Neuronal stem cell (in vitro differentiated cells): Measurements from ENCODE around the gene PSTPIP1.
A peak's percentile ranks its signal among the peaks of the same experiment; 100 is the strongest.

ENCODE experiments used
- DNase-seq: peaks from one replicate; pipeline ENCODE4 v3.0.0-alpha.2; 2013; ENCODE audit warnings: low spot score
- H2AFZ ChIP-seq: one replicate; pipeline ENCODE4 v1.6.1; 2013; ENCODE audit warnings: mild to moderate bottlenecking, low read length, inconsistent platforms
- H2AK5ac ChIP-seq: 2 replicates; pipeline ENCODE4 v1.6.1; 2013; ENCODE audit warnings: low read depth, mild to moderate bottlenecking, inconsistent platforms, low read length, moderate library complexity, mixed read lengths
- H2BK120ac ChIP-seq: 2 replicates; pipeline ENCODE4 v1.6.1; 2013; ENCODE audit warnings: low read depth, mild to moderate bottlenecking, inconsistent platforms, low read length, moderate library complexity, mixed read lengths
- H2BK12ac ChIP-seq: one replicate; pipeline ENCODE4 v1.6.1; 2013; ENCODE audit warnings: low read length, inconsistent platforms
- H2BK15ac ChIP-seq: 2 replicates; pipeline ENCODE4 v1.6.1; 2013; ENCODE audit warnings: mild to moderate bottlenecking, low read length, inconsistent platforms, mixed read lengths
- H2BK5ac ChIP-seq: one replicate; pipeline ENCODE4 v1.6.1; 2013; ENCODE audit warnings: inconsistent platforms, mild to moderate bottlenecking, low read length, moderate library complexity
- H3K14ac ChIP-seq: one replicate; pipeline ENCODE4 v1.6.1; 2013; ENCODE audit warnings: low read length, inconsistent platforms
- H3K18ac ChIP-seq: 2 replicates; pipeline ENCODE4 v1.6.1; 2013; ENCODE audit warnings: low read length, inconsistent platforms
- H3K23ac ChIP-seq: 2 replicates; pipeline ENCODE4 v1.6.1; 2013; ENCODE audit warnings: low read depth, mild to moderate bottlenecking, mixed read lengths, low read length, inconsistent platforms; ENCODE audit not compliant: poor library complexity
- H3K27ac ChIP-seq: replicated peaks from 3 replicates; pipeline ENCODE4 v1.5.1; 2013; ENCODE audit warnings: low read length, inconsistent platforms
- H3K27me3 ChIP-seq, 3 experiments: 2 replicates each; pipeline ENCODE4 v1.6.1; 2013; ENCODE audit warnings: low read length in 3 of 3, mild to moderate bottlenecking in 2 of 3, inconsistent platforms in 1 of 3, low read depth in 1 of 3, mixed read lengths in 1 of 3, moderate library complexity in 1 of 3; ENCODE audit not compliant: control insufficient read depth in 3 of 3, insufficient read depth in 3 of 3
- H3K36me3 ChIP-seq, 2 donors: replicated peaks in 1 of 2; 2 replicates each; pipeline ENCODE4 v1.6.1; 2013; ENCODE audit warnings: low read length in 2 of 2; ENCODE audit not compliant: control insufficient read depth in 2 of 2, insufficient read depth in 2 of 2
- H3K4ac ChIP-seq: 2 replicates; pipeline ENCODE4 v1.6.1; 2013; ENCODE audit warnings: inconsistent platforms, mild to moderate bottlenecking, low read length, moderate library complexity
- H3K4me1 ChIP-seq, 2 donors: 1 replicate in 1 of 2; 2 replicates in 1 of 2; pipeline ENCODE4 v1.6.1; 2013; ENCODE audit warnings: low read length in 2 of 2, low read depth in 1 of 2; ENCODE audit not compliant: control insufficient read depth in 2 of 2, insufficient read depth in 1 of 2
- H3K4me2 ChIP-seq: one replicate; pipeline ENCODE4 v1.6.1; 2013; ENCODE audit warnings: mild to moderate bottlenecking, low read length, inconsistent platforms; ENCODE audit not compliant: insufficient read depth, poor library complexity, severe bottlenecking
- H3K4me3 ChIP-seq, 2 donors: 2 replicates each; pipeline ENCODE4 v1.5.1; 2013; ENCODE audit warnings: low read length in 2 of 2, mild to moderate bottlenecking in 2 of 2, inconsistent platforms in 1 of 2, moderate library complexity in 1 of 2
- H3K79me1 ChIP-seq: one replicate; pipeline ENCODE4 v1.6.1; 2013; ENCODE audit warnings: low read depth, mild to moderate bottlenecking, inconsistent platforms, low read length, moderate library complexity
- H3K9ac ChIP-seq: one replicate; pipeline ENCODE4 v1.6.1; 2013; ENCODE audit warnings: mild to moderate bottlenecking, low read depth, low read length, inconsistent platforms; ENCODE audit not compliant: poor library complexity
- H3K9me3 ChIP-seq, 2 donors: replicated peaks in 1 of 2; 2 replicates each; pipeline versions ENCODE3 to v1.6.1; 2013; ENCODE audit warnings: low read length in 2 of 2, mild to moderate bottlenecking in 2 of 2, inconsistent platforms in 1 of 2, low read depth in 1 of 2, mixed read lengths in 1 of 2, moderate library complexity in 1 of 2; ENCODE audit not compliant: control insufficient read depth in 2 of 2, insufficient read depth in 1 of 2
- H4K8ac ChIP-seq: one replicate; pipeline ENCODE4 v1.6.1; 2013; ENCODE audit warnings: low read depth, mild to moderate bottlenecking, inconsistent platforms, low read length, moderate library complexity
- H4K91ac ChIP-seq: one replicate; pipeline ENCODE4 v1.6.1; 2013; ENCODE audit warnings: low read length, low read depth, mild to moderate bottlenecking, inconsistent platforms; ENCODE audit not compliant: poor library complexity
- WGBS, 2 donors: extraction: QIAGEN DNeasy Blood & Tissue Kit; methylation state at CpG; one replicate each; pipeline ENCODE4 v1.1.7; 2013; ENCODE audit warnings: missing lambda C conversion rate in 2 of 2, mixed read lengths in 1 of 2; ENCODE audit not compliant: insufficient read length in 2 of 2, insufficient replicate concordance in 1 of 2; ENCODE audit errors: extremely low coverage in 2 of 2; 5-methylcytosine and 5-hydroxymethylcytosine counted together

Gene PSTPIP1

GRCh38 chr15:77030048-77030927 lies 35.4 kb downstream of the PSTPIP1 start:
- H2BK15ac ChIP-seq = peak overlapping the region; percentile 69
- peaks cover 0 to 20% (median 4%) of the 10 kb centered on the region in 3 experiments for H3K27me3 ChIP-seq
- H2AFZ ChIP-seq = peak overlapping the region; percentile 80
- no peak for DNase-seq
- H3K79me1 ChIP-seq = peaks cover 3% of the 10 kb centered on the region
- H3K9me3 ChIP-seq = no peaks in the 10 kb centered on the region
- H3K9ac ChIP-seq = peak overlapping the region; percentile 71
- H3K23ac ChIP-seq = no peak overlapping the region
- peak overlapping the region; percentile 41 for H2AK5ac ChIP-seq
- peaks cover 24 to 40% of the 10 kb centered on the region in 2 donors for H3K4me1 ChIP-seq
- H3K4me2 ChIP-seq = no peak overlapping the region
- H3K4me3 ChIP-seq = no peak overlapping the region
- H3K4ac ChIP-seq = no peak overlapping the region
- H2BK120ac ChIP-seq = no peak overlapping the region
- peak overlapping the region; percentile 79 for H3K18ac ChIP-seq
- H3K36me3 ChIP-seq = peaks cover 0 to 1% of the 10 kb centered on the region in 2 donors
- H4K91ac ChIP-seq = no peak overlapping the region
- WGBS, 2 donors = no CpG with 5 or more reads among the region's 22 CpGs
- peak overlapping the region; percentile 3 for H3K14ac ChIP-seq
- H3K27ac ChIP-seq = no peak overlapping the region
- no peak overlapping the region for H2BK12ac ChIP-seq
- H2BK5ac ChIP-seq = peak overlapping the region; percentile 4
- no peak overlapping the region for H4K8ac ChIP-seq

GRCh38 chr15:77030928-77031375 lies 36.0 kb downstream of the PSTPIP1 start:
- Histone ChIP-seq H4K91ac (peak overlapping the region; percentile 79), H4K8ac (no peak overlapping the region), H3K36me3 (peaks cover 2 to 8% of the 10 kb centered on the region in 2 donors), H3K9ac (peak overlapping the region; percentile 71), H2BK15ac (peak overlapping the region; percentile 69), H3K79me1 (peaks cover 3% of the 10 kb centered on the region), H3K27me3 (peaks cover 0 to 17% (median 4%) of the 10 kb centered on the region in 3 experiments), H3K27ac (peak overlapping the region; percentile 33), H2BK5ac (peak overlapping the region; percentile 25), H2BK120ac (no peak overlapping the region), H3K23ac (peak overlapping the region; percentile 78), H2AK5ac (peak overlapping the region; percentile 41), H3K4me2 (no peak overlapping the region), H3K4me1 (peaks cover 24 to 40% of the 10 kb centered on the region in 2 donors), H3K9me3 (no peaks in the 10 kb centered on the region), H3K4ac (peak overlapping the region; percentile 59), H3K18ac (peak overlapping the region; percentile 72), H3K4me3 (no peak overlapping the region), H2BK12ac (peak overlapping the region; percentile 46), H3K14ac (peak overlapping the region; percentile 3), H2AFZ (peak overlapping the region; percentile 80)
- no peak for DNase-seq
- WGBS, 2 donors = no CpG with 5 or more reads among the region's 10 CpGs

GRCh38 chr15:77031376-77032050 lies 36.6 kb downstream of the PSTPIP1 start:
- Histone ChIP-seq H3K18ac (peak overlapping the region; percentile 72), H3K79me1 (peaks cover 3% of the 10 kb centered on the region), H3K4me2 (no peak overlapping the region), H3K4ac (peak overlapping the region; percentile 59), H4K91ac (no peak overlapping the region), H3K4me1 (peaks cover 24 to 40% of the 10 kb centered on the region in 2 donors), H4K8ac (no peak overlapping the region), H2BK5ac (peak overlapping the region; percentile 25), H2BK15ac (peak overlapping the region; percentile 69), H2BK120ac (no peak overlapping the region), H3K36me3 (peaks cover 6 to 13% of the 10 kb centered on the region in 2 donors), H3K14ac (peak overlapping the region; percentile 95), H3K27ac (no peak overlapping the region), H3K9ac (no peak overlapping the region), H3K23ac (peak overlapping the region; percentile 78), H2BK12ac (peak overlapping the region; percentile 46), H2AFZ (peak overlapping the region; percentile 80), H3K27me3 (peaks cover 0 to 11% (median 4%) of the 10 kb centered on the region in 3 experiments), H3K4me3 (no peak overlapping the region), H2AK5ac (peak overlapping the region; percentile 41), H3K9me3 (no peaks in the 10 kb centered on the region)
- WGBS, 2 donors = no CpG with 5 or more reads among the region's 12 CpGs
- DNase-seq = no peak
